HG03039 (cell line): ENCODE measurements around the gene PHF19.

ENCODE experiments used
- ATAC-seq: cut with Tn5 transposase; IDR thresholded peaks from one replicate; pipeline ENCODE4 v1.9.1; 2021; ENCODE audit warnings: mild to moderate bottlenecking, moderate library complexity; ENCODE audit not compliant: unreplicated experiment

PHF19 gene

DNA sequence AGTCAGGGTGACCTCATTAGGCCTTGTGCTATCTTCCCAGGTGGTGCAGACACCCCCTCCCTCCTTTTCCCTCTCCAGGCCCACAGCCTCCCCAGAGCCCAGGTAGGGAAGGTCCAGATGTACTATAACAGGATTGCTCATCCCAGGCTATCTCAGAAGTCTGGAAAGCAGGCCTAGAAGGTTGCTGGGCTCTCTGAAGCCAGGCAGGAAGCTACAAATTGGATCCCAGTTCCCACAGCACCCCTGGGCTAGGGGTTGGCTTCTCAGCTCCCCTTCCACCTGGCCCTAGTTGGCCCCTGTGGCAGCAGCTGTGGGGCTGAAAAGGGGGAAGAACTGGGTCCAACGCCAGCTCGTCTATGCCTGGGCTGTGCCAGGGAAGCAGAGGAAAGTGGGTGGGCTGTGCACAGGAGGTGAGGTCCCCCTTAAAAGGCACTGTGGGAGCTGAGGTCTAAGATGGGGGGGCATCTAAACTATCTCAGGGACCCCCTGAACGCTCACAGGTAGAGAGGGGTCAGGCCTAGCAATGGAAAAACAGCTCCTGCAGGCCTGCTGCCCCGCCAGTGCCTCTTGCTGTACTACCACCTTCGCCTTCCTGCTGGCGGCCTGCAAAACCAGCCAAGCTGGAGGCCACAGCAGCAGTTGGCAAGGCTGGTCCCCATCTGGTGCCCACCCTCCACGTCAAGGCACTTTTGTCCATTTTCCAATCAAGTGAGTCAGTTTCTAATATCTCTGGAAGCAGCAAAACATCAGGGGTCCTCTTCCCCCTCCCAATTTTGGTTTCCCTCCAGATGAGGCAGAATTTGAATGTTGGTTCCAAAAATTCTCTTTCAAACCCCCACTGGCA, 20.9 kb downstream of the PHF19 start:
- no peak for ATAC-seq

DNA sequence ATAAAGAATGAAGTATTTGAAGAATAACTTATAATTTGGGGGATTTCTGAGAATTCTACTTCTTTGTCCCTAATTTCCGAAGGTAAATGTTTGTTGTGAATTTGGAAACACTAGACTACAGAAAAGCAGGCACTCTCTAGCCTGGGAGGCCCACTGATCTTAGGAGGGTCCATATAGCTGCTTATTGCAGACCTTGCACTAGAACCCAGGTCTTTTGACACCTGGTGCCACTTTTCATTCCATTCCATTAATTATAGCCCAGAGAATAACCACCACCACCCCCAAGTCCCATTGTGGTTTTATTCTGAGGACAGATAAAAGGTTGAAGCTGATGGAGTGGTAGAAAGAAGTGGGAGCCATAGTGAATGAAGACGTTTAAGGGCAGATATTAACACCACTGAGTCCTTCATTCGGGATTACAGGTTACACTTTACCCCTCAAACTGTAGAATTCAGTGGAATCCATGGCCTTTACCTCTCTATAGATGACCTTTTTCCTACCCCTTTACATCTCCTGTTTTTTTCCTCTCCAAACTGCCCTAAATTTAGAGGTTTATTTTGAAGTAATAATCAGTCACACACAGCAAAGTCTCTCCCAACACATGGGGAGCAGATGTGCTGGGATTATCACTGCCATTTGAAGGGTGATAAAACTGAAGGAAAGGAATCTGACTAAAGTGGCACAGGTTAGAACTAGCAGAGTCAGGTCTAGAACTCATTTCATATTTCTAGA, 22.2 kb downstream of the PHF19 start:
- ATAC-seq: no peak

DNA sequence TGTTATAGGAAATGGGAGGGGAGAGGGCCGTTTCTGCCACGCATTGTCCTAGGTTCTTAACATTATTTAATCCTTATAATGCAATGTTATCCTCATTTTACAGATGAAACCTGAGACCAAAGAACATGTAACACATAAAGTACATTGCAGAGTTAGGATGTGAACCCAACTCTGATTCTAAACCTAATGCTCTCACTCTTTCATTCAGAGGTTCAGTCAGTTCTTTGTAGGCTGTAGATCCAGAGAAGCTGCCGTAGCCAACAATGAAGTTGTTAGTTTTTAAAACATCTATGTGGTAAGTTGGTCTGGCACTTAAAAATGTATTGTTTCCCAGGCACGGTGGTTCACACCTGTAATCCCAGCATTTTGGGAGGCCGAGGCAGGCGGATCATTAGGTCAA, 23.8 kb downstream of the PHF19 start:
- no peak for ATAC-seq

DNA sequence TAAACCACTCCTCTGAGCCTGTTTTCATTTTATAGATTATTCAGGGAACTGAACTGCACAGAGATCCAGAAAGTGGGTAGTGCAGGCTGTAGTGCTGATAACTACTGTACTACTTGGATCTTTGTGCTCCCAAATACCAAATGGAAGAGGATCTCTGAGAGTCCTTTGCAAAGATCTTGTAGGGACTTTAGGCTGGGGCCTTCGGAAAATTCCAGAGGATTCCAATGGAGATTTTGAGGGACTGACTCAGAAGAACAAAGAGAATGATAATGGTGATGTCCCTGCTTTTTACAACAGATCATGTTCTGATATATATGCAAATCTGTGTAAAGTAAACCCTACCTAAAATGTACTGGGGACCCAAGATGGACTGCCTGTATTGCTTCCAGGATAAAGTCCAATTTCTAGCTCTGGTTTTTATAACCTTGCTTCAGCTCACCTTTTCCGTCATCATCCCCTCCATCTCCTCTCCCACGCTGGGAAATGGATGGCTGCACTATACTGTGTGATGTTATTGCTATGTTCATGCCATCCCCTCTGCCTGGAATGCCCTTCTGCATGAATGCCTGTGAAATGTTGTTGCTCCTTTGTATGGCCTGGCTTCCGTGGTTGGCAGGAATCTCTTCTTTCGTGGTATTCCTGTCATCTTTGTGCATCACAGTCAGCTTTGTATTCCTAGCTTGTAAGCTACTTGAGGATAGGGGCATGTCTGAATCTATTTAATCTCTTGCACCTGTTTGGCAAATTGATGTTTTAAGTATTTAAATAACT, 24.6 kb downstream of the PHF19 start:
- ATAC-seq: no peak

DNA sequence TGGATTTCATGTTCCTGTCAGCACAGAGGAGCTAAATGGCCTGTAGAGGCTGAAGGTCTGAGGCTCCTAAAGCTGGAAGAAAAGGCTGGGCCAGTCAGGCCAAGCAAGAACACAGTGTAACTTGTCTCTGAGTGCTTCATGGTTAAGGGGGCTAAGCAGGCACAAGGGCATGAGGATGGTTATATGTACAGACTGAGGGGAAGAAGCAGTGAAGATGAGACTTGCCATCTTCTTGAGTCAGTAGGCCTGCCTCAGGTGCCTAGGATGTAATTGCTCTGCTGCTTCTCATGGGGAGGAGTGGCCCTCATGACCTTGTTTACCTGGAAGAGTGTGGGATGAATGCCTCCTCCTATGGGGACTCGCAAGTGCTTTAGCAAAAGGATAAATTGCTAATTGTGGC, 25.5 kb downstream of the PHF19 start:
- no peak for ATAC-seq

DNA sequence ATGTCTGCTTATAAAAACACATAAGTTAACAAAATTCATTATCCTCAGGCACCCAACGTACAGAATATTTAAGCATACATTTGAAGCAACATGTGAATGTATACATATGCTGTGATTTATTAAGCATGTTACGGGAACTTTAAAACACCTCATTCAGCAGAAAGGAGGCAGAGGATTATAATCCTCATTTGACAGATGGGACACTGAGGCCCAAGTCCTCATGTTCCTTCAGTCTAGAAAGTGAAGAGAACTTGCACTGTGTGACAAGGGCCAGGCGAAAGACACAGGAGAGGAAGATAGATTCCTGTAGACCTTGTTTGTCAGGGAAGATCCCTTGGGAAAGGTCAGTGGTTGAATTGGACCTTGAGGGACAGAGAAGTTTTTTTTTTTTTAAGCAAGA, 26.7 kb downstream of the PHF19 start:
- ATAC-seq: no peak

DNA sequence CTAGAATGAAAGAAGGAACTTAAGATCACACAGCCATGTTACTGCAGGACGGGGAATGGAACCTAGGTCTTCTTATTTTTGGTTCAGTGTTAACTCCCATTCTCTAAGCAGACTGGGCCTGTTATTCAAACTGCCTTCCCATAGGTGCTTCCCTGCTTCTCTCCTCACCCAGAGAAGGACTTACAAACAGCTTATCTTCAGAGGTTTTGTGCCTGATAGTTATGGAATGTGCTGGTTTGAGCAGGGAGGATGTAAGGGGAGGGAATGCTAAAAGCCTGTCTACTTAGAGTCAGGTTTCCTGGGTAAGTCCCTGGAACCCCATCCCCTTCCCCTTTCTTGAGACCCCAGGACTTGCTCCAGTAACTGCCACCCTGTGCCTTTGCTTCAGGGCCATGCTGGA, 30.1 kb downstream of the PHF19 start:
- ATAC-seq: no peak

DNA sequence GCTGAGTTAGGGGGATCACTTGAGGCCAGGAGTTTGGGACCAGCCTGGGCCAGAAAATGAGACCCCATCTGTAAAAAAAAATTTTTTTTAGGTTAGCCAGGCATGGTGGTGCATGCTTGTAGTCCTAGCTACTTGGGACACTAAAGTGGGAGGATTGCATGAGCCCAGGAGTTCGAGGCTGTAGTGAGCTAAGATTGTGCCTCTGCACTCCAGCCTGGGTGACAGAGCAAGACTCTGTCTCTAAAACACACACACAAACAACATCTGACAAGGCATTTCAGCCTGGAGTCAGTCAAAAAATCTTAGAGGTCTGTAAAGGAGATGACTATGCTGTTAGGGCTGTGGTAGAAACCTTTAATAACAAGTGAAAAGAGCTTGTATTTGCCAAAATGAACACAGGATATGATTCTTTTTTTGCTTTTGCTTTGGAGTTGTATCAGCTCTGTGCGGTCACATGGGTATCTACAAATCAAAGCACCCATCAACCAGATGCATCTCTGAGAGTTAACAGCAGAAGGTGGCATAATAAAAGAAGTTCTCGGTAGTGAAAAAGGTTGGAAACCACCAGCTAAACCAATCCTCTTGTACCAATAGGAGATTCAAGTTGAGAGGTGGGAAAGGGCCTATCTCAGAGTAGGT, 30.6 kb downstream of the PHF19 start:
- no peak for ATAC-seq

DNA sequence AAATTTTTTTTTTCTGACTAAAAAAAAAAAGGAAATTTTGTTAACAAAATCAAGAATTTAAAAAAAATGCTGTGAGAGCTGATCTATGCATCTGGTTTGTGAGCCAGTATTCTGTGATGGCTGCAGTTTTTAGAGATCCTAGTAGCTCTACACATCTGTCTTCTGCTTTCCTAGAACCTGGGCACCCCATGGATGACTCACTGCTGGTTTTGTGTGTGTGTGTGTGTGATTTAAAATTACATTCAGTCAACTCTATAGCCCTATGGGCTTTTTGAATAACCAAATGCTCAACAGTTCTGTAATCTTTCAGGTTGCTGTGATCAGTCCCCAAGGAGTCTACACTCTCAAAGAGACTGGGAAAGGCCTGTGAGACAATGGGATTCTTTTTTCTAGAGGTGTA, 31.7 kb downstream of the PHF19 start:
- no peak for ATAC-seq

DNA sequence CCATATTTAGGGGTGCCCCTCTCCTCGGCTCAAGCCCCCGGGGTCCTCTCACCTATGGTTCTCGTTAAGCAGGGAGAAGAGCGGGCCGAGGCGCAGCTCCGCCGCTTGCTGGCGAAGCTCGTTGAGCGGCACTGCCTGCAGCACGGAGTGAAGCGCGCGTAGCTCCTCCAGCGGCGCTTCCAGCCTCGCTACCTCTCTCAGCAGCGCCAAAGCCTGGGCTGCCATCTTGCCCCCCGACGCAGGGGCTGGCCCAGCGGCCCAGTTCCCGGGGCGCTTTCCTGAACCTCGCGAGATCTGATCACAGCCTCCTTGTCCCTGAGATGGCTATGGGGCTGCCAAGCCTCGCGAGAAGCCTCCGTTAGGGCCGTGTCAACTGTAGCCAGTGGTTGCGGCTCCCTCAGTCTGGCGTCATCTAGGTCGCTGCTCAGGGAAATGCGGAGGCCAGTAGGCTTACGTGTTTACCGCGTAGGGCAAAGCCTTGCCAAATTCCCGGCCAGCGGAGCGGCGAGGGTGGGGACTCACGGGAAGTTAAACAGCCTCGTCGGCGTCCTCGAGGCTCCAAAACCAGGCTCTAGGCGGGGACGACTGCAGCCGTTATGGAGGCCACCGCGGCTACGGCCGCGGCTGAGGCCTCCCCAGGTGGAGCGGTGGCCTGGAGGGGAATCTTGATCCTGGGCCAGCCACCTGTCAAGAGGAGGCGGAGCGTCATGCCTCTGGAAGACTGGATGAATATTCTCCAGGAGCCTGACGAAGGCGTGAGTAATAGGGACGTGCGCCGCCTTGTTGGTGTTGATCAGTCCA, 34.1 kb downstream of the PHF19 start, which contains the start of gene PSMD5:
Gene PSMD5 (minus strand): TSS at position 238 of the 801 bp plus-strand sequence. CDS start 13 bp downstream, at position 225.
- ATAC-seq: peak; percentile 99

DNA sequence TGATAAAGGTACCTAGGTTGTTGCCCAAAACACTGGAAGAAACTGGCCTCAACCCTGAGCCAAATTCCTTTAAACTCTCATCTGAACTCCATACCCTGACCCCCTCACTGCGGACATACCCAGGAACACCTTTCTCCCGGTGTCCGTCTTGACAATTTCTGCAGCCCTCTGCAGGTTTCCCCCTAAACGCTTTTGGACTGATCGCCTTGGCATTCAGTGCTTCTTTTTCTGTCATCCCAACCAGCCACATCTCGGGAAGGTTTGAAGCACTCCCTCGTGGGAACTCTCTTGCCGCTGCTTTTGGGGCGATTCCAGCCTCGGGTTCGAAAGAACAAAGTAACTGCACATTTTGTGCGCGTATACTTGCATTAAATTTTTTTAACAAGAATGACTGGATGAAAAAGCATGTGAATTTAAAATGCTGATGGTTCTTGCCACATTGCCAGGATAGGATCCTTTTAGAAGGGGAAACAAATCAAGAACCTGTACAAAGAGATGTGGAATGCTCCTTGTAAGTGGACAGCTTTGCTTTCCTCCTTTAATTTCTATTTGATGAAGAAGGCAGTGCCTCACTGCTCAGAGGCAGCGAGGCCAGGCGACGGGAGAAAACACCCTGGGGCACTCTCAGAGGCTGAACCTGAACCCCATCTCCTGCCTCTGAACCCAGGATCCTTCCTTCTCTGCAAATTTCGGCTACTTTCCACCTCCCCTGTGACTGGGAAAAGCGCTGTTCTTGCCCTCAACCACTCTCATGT, 34.9 kb downstream of the PHF19 start:
- ATAC-seq: peak; percentile 2

DNA sequence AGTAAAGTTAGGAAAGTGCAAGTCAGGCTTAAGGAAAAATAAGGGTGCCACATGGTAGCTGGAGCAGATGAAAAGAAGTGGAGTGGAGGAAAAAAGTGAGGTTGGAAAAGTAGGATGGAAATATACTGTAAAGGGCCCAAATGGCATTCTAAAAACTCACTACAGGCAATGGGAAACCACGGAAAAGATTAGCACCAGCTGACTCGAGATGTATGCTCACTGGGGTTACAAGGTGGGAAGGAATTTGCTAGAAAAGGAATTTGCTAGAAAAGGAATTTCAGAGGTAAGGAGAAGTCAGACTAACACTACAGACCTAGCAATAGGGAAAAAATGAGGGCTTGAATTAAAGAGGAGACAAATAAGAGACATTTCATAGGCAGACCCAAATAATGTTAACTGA, 37.8 kb downstream of the PHF19 start:
- ATAC-seq: no peak

DNA sequence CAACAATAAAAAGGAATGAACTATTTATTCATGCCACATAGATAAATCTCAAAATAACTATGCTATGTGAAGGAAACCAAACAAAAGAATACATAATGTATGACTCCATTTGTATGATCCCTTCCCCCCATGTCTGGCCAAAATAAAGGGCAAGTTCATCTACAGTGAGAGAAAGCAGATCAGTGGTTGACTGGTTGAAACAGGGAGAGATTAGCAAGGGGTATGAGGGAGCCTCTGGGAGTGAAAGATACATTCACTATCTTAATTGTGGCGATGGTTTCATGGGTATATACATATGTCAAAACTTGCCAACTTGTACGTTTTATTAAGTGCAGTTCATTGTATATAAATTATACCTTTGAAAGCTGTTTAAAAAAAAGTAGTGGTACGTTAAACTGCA, 39.1 kb downstream of the PHF19 start:
- ATAC-seq: no peak

DNA sequence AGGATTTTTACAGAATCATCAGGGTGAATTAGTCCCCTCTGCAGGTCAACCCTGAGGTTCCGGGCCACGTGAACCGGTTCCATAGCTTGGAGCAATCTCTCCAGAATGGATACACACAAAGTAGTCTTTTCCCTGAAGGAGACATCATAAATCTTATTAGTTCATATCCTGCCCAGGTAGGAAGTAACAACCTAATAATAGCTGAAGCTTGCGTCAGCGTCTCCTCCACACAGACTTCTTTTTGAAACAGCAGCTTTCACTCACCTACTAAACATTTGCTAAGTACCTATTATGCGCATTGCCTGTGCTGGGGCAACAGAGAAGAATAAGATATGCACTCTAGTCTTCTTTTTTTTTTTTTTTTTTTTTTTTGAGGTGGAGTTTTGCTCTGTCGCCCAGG, 43.7 kb downstream of the PHF19 start:
- no peak for ATAC-seq

DNA sequence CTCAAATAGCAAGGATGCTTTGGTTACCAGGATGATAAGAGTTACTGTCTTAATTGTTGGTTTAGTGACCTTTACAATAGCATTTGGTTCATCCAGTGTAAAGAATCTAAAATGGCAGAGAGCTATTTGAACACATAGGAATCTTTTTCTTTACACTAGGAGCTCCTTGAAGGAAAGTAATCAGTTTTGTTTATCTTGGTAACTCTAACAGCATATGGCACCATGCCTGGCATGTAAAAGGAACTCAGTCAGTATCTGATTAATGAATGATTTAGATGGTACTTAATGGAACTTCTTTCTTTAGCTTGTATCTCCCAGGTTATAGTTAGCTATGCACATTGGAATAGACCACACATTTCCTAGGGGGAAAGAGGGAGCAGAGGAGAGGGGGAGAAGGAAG, 44.2 kb downstream of the PHF19 start:
- no peak for ATAC-seq

DNA sequence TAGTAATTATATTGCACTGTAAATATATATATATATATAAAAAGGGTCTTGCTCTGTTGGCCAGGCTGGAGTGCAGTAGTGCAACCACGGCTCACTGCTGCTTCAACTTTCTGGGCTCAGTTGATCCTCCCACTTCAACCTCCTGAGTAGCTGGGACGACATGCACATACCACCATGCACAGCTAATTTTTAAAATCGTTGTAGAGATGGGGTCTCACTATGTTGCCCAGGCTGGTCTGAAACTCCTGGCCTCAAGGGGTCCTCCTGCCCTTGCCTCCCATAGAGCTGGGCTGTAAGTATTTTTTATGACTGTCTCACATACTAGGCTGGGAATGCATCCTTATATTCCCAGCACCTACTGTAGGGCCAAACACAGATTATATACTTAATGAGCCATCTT, 46.1 kb downstream of the PHF19 start:
- ATAC-seq: no peak

DNA sequence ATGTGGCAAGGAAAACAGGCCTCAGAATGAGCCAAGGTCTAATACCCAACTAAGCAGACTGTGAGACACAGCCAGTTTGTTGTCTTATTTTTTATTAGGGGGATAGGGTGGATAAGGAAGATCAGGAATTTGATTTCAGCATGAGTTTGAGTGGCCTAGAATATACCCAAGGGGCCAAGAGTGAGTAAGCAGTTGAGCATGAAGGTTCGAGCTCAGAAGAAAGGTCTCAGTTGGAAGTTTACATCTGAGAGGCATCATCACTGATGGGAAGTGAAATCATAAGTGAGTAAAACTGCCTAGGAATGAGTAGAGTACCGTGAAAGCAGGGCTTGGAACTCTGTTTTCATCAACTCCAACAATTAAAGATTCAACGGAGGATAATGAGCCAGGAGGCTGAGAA, 46.8 kb downstream of the PHF19 start:
- ATAC-seq: no peak

DNA sequence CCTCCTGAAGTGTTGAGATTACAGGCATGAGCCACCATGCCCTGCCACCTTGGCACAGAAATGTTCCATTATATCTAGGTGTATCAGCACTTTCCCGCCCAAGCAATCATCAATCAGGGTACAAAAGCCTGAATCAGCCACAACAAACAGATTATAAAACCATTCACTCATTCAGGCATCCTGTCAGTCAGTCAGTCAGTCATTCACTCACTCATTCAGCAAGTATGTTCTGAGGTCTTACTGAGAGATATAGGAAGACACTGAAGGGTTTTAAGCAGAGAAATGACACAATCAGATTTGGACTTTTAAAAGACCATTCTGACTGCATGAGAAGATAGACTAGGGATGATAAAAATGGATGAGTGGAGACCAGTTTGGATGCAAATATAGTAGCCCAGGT, 47.3 kb downstream of the PHF19 start:
- ATAC-seq: no peak

DNA sequence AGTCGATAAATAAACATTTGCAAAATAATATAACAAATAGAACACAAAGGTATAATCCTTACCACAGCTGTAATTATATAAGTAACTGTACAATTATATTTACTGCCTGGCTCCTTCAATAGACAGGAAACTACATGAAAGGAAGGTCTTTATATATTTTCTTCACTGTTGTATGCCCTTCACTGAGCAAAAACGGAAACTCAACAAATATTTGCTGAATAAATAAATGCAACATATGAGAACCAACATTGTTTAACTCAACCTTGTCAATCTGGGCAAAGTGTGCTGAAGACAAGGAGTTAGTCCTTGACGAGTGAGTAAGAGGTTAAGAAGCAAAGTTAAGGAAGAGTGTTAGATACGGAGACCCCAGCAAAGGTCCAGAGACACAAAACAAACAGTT, 56.9 kb downstream of the PHF19 start:
- no peak for ATAC-seq

DNA sequence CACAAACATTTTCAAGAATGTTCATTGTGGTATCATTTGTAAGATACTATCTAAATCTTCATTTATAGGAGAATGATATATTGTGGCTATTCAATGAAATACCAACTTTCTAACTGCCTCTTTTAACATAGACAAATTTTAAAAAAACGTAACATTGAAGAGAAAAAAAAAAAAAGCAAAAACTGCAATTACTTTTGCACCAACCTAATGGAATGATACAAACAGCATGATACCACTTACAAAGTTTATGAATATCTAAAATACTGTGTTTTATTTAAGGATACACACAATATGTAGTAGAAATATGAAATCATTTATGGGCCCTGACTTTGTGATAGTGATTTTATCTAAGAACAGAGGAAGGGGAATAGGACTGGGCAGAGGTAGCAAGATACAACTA, 58.4 kb downstream of the PHF19 start:
- no peak for ATAC-seq
